K562 (cell line): ENCODE results near the gene TRIM23. TPM values are rescaled to one million over a fixed set of nuclear protein-coding genes. Genes with fewer than 3 reads are reported as not detected.

Experiments used
- ATAC-seq: fragments of 200-7000 bp; cut with Tn5 transposase; 3 replicates; pipeline ENCODE4 v1.9.1; 2020; ENCODE audit warnings: moderate library complexity
- BruUV-seq: library from RNA; stranded (reverse); fragments of 400-500 nt; replicated peaks from 2 replicates; lab custom pipeline; 2021; lab: Mats Ljungman, UMichigan
- CTCF ChIA-PET: fragments of 300-600 bp; formaldehyde crosslinking; extraction: SDS; loops from one replicate; lab custom pipeline; 2021; ENCODE audit warnings: low intra/inter-chr PET ratio; lab: Yijun Ruan, JAX
- POLR2A ChIA-PET: fragments of 300-600, 350-650 bp; sonication (Branson Sonifier 250); formaldehyde crosslinking; extraction: SDS; loops from one replicate; lab custom pipeline; 2021; ENCODE audit warnings: antibody characterized with exemption, inconsistent platforms; lab: Yijun Ruan, JAX
- DNase-seq, 4 experiments: peaks; one replicate each; pipeline versions ENCODE4 v3.0.0 to v3.0.0-alpha.2; 2011 to 2018; ENCODE audit warnings: low spot score in 3 of 4, mixed read lengths in 3 of 4; ENCODE audit errors: extremely low read depth in 1 of 4
- FAIRE-seq: peaks from 2 replicates; lab custom pipeline; 2011; peaks lifted over from hg19 to GRCh38; lab: Jason Lieb, UNC
- H2AFZ ChIP-seq: 2 replicates; pipeline ENCODE4 v1.6.0; 2011; ENCODE audit warnings: low read depth, low read length, control low read depth, inconsistent platforms
- H3K27ac ChIP-seq: fragments of 200-600 bp; 3 replicates; pipeline ENCODE4 v1.8.0; 2011; ENCODE audit warnings: low read depth, mild to moderate bottlenecking, control low read depth, inconsistent platforms, low read length, moderate library complexity, mixed read lengths; ENCODE audit errors: extremely low read depth
- H3K27me3 ChIP-seq, 2 experiments: fragments of 300-600 bp in 1 of 2; 2 replicates in 1 of 2; 3 replicates in 1 of 2; pipeline versions ENCODE4 v1.6.0 to v1.8.0; 2011; ENCODE audit warnings: inconsistent platforms in 2 of 2, low read length in 2 of 2, mild to moderate bottlenecking in 1 of 2, mixed read lengths in 1 of 2, moderate library complexity in 1 of 2; ENCODE audit not compliant: control insufficient read depth in 2 of 2, insufficient read depth in 2 of 2
- H3K36me3 ChIP-seq: fragments of 300-600 bp; 3 replicates; pipeline ENCODE4 v1.8.0; 2011; ENCODE audit warnings: mild to moderate bottlenecking, low read length, inconsistent platforms; ENCODE audit not compliant: control insufficient read depth, insufficient read depth
- H3K4me1 ChIP-seq, 2 experiments: fragments of 200-600 bp in 1 of 2; replicated peaks in 1 of 2; 2 replicates in 1 of 2; 3 replicates in 1 of 2; pipeline versions ENCODE4 v1.5.1 to v1.8.0; 2011; ENCODE audit warnings: inconsistent platforms in 2 of 2, low read length in 2 of 2, mild to moderate bottlenecking in 1 of 2, mixed read lengths in 1 of 2, moderate library complexity in 1 of 2; ENCODE audit not compliant: control insufficient read depth in 2 of 2, insufficient read depth in 2 of 2
- H3K4me2 ChIP-seq: 2 replicates; pipeline ENCODE4 v1.6.1; 2011; ENCODE audit warnings: low read length, control low read depth, inconsistent platforms, mixed read lengths; ENCODE audit not compliant: insufficient read depth
- H3K4me3 ChIP-seq: fragments of 200-600 bp; sonication (generic), shearing (Covaris generic); 2 replicates; pipeline ENCODE4 v1.5.1; 2016; ENCODE audit warnings: control low read depth, inconsistent platforms
- H3K79me2 ChIP-seq: fragments of 200-600 bp; 3 replicates; pipeline ENCODE4 v1.8.0; 2011; ENCODE audit warnings: low read length, inconsistent platforms; ENCODE audit not compliant: control insufficient read depth, insufficient read depth
- H3K9ac ChIP-seq, 2 experiments: 2 replicates each; pipeline versions ENCODE4 v1.6.0 to v1.6.1; 2011; ENCODE audit warnings: low read depth in 2 of 2, low read length in 2 of 2, control low read depth in 1 of 2, inconsistent platforms in 1 of 2, mild to moderate bottlenecking in 1 of 2, mixed read lengths in 1 of 2; ENCODE audit not compliant: insufficient read depth in 1 of 2
- H3K9me1 ChIP-seq: one replicate; pipeline ENCODE4 v1.6.0; 2011; ENCODE audit warnings: inconsistent platforms, mild to moderate bottlenecking, low read length, moderate library complexity; ENCODE audit not compliant: control insufficient read depth, insufficient read depth
- H3K9me3 ChIP-seq: replicated peaks from 2 replicates; pipeline ENCODE4 v1.5.1; 2011; ENCODE audit warnings: low read depth, low read length, inconsistent platforms; ENCODE audit not compliant: control insufficient read depth, insufficient read depth
- H4K20me1 ChIP-seq: replicated peaks from 2 replicates; pipeline ENCODE4 v1.6.1; 2011; ENCODE audit warnings: low read length, inconsistent platforms, mixed read lengths; ENCODE audit not compliant: control insufficient read depth, insufficient read depth
- HOMEZ ChIP-seq: fragments of 250-450 bp; sonication (Bioruptor Pico); IDR thresholded peaks from 2 replicates; pipeline ENCODE4 v1.4.0; 2020; ENCODE audit warnings: mild to moderate bottlenecking, moderate library complexity
- IRF2 ChIP-seq: sonication (generic); formaldehyde crosslinking; IDR thresholded peaks from 2 replicates; pipeline ENCODE4 v1.8.1; 2022; ENCODE audit warnings: mild to moderate bottlenecking, missing genetic modification reagents
- MBD1 ChIP-seq: fragments of 250-450 bp; sonication (Bioruptor Pico); IDR thresholded peaks from 2 replicates; pipeline ENCODE4 v1.8.0; 2022; ENCODE audit warnings: inconsistent platforms
- MLX ChIP-seq, 2 experiments: fragments of 450-650 bp in 1 of 2; sonication (generic) in 1 of 2; formaldehyde crosslinking; conservative IDR thresholded peaks; 2 replicates each; pipeline versions ENCODE4 v1.4.0 to v1.8.1; 2020 to 2022; ENCODE audit warnings: mild to moderate bottlenecking in 1 of 2, missing genetic modification reagents in 1 of 2
- MYBL2 ChIP-seq, 2 experiments: fragments of 450-650 bp in 1 of 2; sonication (generic) in 1 of 2; formaldehyde crosslinking in 1 of 2; IDR thresholded peaks; 2 replicates each; pipeline versions ENCODE4 v1.6.1 to v1.8.1; 2017 to 2022; ENCODE audit warnings: borderline replicate concordance in 1 of 2, inconsistent platforms in 1 of 2, low read depth in 1 of 2, mild to moderate bottlenecking in 1 of 2, missing genetic modification reagents in 1 of 2, moderate library complexity in 1 of 2
- NCOA6 ChIP-seq: fragments of 450-650 bp; IDR thresholded peaks from 2 replicates; pipeline ENCODE4 v1.6.1; 2017; ENCODE audit warnings: mild to moderate bottlenecking
- SIX5 ChIP-seq, 2 experiments: IDR thresholded peaks; 2 replicates each; pipeline ENCODE4 v1.6.1; 2011; ENCODE audit warnings: low read length in 2 of 2, borderline replicate concordance in 1 of 2, low read depth in 1 of 2, mild to moderate bottlenecking in 1 of 2, moderate library complexity in 1 of 2; ENCODE audit not compliant: insufficient read depth in 1 of 2
- STAT6 ChIP-seq: sonication (generic); formaldehyde crosslinking; IDR thresholded peaks from 2 replicates; pipeline ENCODE4 v1.8.1; 2023; ENCODE audit warnings: mild to moderate bottlenecking, missing genetic modification reagents
- ZBTB5 ChIP-seq: fragments of 450-650 bp; IDR thresholded peaks from 2 replicates; pipeline ENCODE4 v1.6.1; 2017; ENCODE audit warnings: antibody characterized with exemption
- WGBS: fragments of 100-300 bp; shearing (Covaris generic); methylation state at CpG from one replicate; pipeline ENCODE4 v1.1.6; 2016; ENCODE audit warnings: low coverage, mixed read lengths; ENCODE audit not compliant: insufficient coverage; ENCODE audit errors: missing lambda C conversion rate; 5-methylcytosine and 5-hydroxymethylcytosine counted together
- in situ Hi-C: fragments of 300-500 bp; cut with MboI; formaldehyde crosslinking; loops from 4 replicates; pipeline ENCODE4 v1.15.0; 2018; ENCODE audit warnings: inconsistent platforms, mixed read lengths
- intact Hi-C: fragments of 100-400 bp; cut with micrococcal nuclease; formaldehyde crosslinking; loops from 2 replicates; pipeline ENCODE4 v1.14.2; 2022
- polyA plus RNA-seq, 8 experiments: library from polyadenylated mRNA; depleted of rRNA in 4 of 8; stranded (reverse) in 5 of 8; unstranded in 3 of 8; fragments of >200 nt; fragmentation: Nextera tagmentation in 2 of 8; fragmentation: Illumina TruSeq in 1 of 8; extraction: Ambion mirVana in 2 of 8; extraction: Trizol in 1 of 8; gene quantifications; 2 replicates each; pipeline versions ENCODE4 v1.2.1 to v1.2.3, GENCODE V29; 2011 to 2014; ENCODE audit warnings: inconsistent platforms in 1 of 8, missing spikeins in 1 of 8
- total RNA-seq, 7 experiments: library from RNA; depleted of rRNA in 6 of 7; stranded (reverse); fragments of >200 nt in 6 of 7; fragmentation: Illumina TruSeq in 2 of 7; extraction: Trizol in 2 of 7; gene quantifications; 2 replicates each; pipeline versions ENCODE4 v1.2.1 to v1.2.3, GENCODE V29; 2011 to 2021; ENCODE audit warnings: low replicate concordance in 1 of 7

TRIM23 gene
- total and polyA plus RNA-seq, 9 of the 15 experiments (the other 6 are each of a cell fraction or from before 2014, with no cell fraction given) = 2.4 to 8.5 (median 4.9) TPM

- in situ Hi-C loops = no loop called here
- ChIA-PET CTCF (no interaction called here), POLR2A (no interaction called here)
- Histone ChIP-seq H4K20me1 (no peaks in the 10 kb centered on the region), H2AFZ (no peak overlapping the region), H3K9me1 (no peaks in the 10 kb centered on the region), H3K36me3 (peaks cover 13% of the 10 kb centered on the region; the same call in 2 of the 3 replicates), H3K4me3 (no peak overlapping the region), H3K9me3 (no peaks in the 10 kb centered on the region), H3K27me3 (no peaks in the 10 kb centered on the region), H3K9ac (no peak overlapping the region), H3K79me2 (no peaks in the 10 kb centered on the region), H3K27ac (no peak overlapping the region), H3K4me2 (no peak overlapping the region), H3K4me1 (no peaks in the 10 kb centered on the region)
- ATAC-seq = peak; percentile 84
- intact Hi-C loops = no loop called here
- 35% methylated on average over 2 of the region's 2 CpGs for WGBS
- no TSS peak for BruUV-seq
- FAIRE-seq = no peak
- no peak for DNase-seq
- TF ChIP-seq ZBTB5 (no peak), MYBL2 (IDR thresholded peaks at IDR 0.05; ENCODE audit: low read depth) (no peak), MYBL2 (CRISPR knock-in tag; IDR thresholded peaks at IDR 0.05; ENCODE audit: borderline replicate concordance) (no peak), NCOA6 (no peak), SIX5 (IDR thresholded peaks at IDR 0.05; ENCODE audit: borderline replicate concordance in 1 of 2, insufficient read depth in 1 of 2, low read depth in 1 of 2, low read length in 2 of 2) (no peak), IRF2 (CRISPR knock-in tag) (no peak), HOMEZ (no peak), MLX (CRISPR knock-in tag; conservative IDR thresholded peaks at IDR 0.05) (no peak), STAT6 (CRISPR knock-in tag) (no peak), MBD1 (CRISPR knock-in tag) (no peak)
These were observed 30.6 kb upstream of the TRIM23 start for GRCh38 chr5:65654713-65655112.
